CD14-positive monocyte (primary cell): ENCODE data around the gene ITIH1. TPM values are rescaled to one million over a fixed set of nuclear protein-coding genes. Genes with fewer than 3 reads are reported as not detected.

Experiments
- DNase-seq, 3 donors: peaks; one replicate each; pipeline ENCODE4 v3.0.0-alpha.2; 2011 to 2022
- H2AFZ ChIP-seq: 2 replicates; pipeline ENCODE4 v1.6.0; 2012; ENCODE audit warnings: mild to moderate bottlenecking, low read depth, low read length, inconsistent platforms; ENCODE audit not compliant: insufficient read depth, poor library complexity, severe bottlenecking
- H3K27ac ChIP-seq, 2 donors: 1 replicate in 1 of 2; 2 replicates in 1 of 2; pipeline ENCODE4 v1.5.1; 2012 to 2013; ENCODE audit warnings: low read length in 2 of 2, control low read depth in 1 of 2, inconsistent platforms in 1 of 2, low read depth in 1 of 2, mild to moderate bottlenecking in 1 of 2
- H3K27me3 ChIP-seq, 2 donors: one replicate each; pipeline versions ENCODE4 v1.6.0 to v1.6.1; 2011 to 2013; ENCODE audit warnings: low read length in 2 of 2; ENCODE audit not compliant: control insufficient read depth in 2 of 2, insufficient read depth in 2 of 2
- H3K36me3 ChIP-seq, 2 donors: replicated peaks in 1 of 2; 1 replicate in 1 of 2; 2 replicates in 1 of 2; pipeline versions ENCODE4 v1.5.1 to v1.6.1; 2012 to 2013; ENCODE audit warnings: low read length in 2 of 2, control low read depth in 1 of 2, inconsistent platforms in 1 of 2, mild to moderate bottlenecking in 1 of 2; ENCODE audit not compliant: insufficient read depth in 2 of 2, control insufficient read depth in 1 of 2
- H3K4me1 ChIP-seq, 2 donors: 1 replicate in 1 of 2; 2 replicates in 1 of 2; pipeline versions ENCODE4 v1.5.1 to v1.6.1; 2012 to 2013; ENCODE audit warnings: low read length in 2 of 2, control low read depth in 1 of 2, inconsistent platforms in 1 of 2, mild to moderate bottlenecking in 1 of 2, moderate library complexity in 1 of 2; ENCODE audit not compliant: insufficient read depth in 2 of 2, control insufficient read depth in 1 of 2
- H3K4me2 ChIP-seq: replicated peaks from 2 replicates; pipeline ENCODE3; 2012; ENCODE audit warnings: low read length, moderate library complexity, mild to moderate bottlenecking; ENCODE audit not compliant: poor library complexity, severe bottlenecking; ENCODE audit errors: extremely low read depth
- H3K4me3 ChIP-seq, 3 experiments: fragments of 200-600 bp in 1 of 3; sonication (generic) in 1 of 3; replicated peaks in 1 of 3; 1 replicate in 2 of 3; 2 replicates in 1 of 3; pipeline ENCODE4 v1.5.1; 2011 to 2013; ENCODE audit warnings: low read length in 3 of 3, mild to moderate bottlenecking in 3 of 3, control low read depth in 2 of 3, low read depth in 2 of 3, inconsistent platforms in 1 of 3, moderate library complexity in 1 of 3
- H3K79me2 ChIP-seq: 2 replicates; pipeline ENCODE4 v1.6.0; 2012; ENCODE audit warnings: mild to moderate bottlenecking, control low read depth, inconsistent platforms, low read length, moderate library complexity; ENCODE audit not compliant: insufficient read depth
- H3K9ac ChIP-seq: 2 replicates; pipeline ENCODE4 v1.6.0; 2017; ENCODE audit warnings: low read length, mild to moderate bottlenecking; ENCODE audit not compliant: insufficient read depth, poor library complexity, severe bottlenecking
- H3K9me3 ChIP-seq, 2 donors: replicated peaks in 1 of 2; 1 replicate in 1 of 2; 2 replicates in 1 of 2; pipeline versions ENCODE4 v1.5.1 to v1.6.1; 2012 to 2013; ENCODE audit warnings: low read length in 2 of 2, control low read depth in 1 of 2; ENCODE audit not compliant: control insufficient read depth in 1 of 2, insufficient read depth in 1 of 2
- H4K20me1 ChIP-seq: 2 replicates; pipeline ENCODE4 v1.6.0; 2012; ENCODE audit warnings: mild to moderate bottlenecking, low read length, control low read depth, moderate library complexity; ENCODE audit not compliant: insufficient read depth
- H3K27ac Mint-ChIP-seq, 7 donors: one replicate each; pipeline ENCODE4 v1.8.0; 2020; ENCODE audit warnings: mild to moderate bottlenecking in 7 of 7, mixed read lengths in 7 of 7, moderate library complexity in 6 of 7, inconsistent platforms in 2 of 7
- H3K27me3 Mint-ChIP-seq, 3 donors: one replicate each; pipeline ENCODE4 v1.8.0; 2021 to 2022; ENCODE audit warnings: low read depth in 3 of 3, mild to moderate bottlenecking in 3 of 3, mixed read lengths in 3 of 3, moderate library complexity in 3 of 3, inconsistent platforms in 1 of 3
- H3K36me3 Mint-ChIP-seq, 2 donors: one replicate each; pipeline ENCODE4 v1.8.0; 2020; ENCODE audit warnings: mixed read lengths in 2 of 2, inconsistent platforms in 1 of 2, mild to moderate bottlenecking in 1 of 2
- H3K4me1 Mint-ChIP-seq: one replicate; pipeline ENCODE4 v1.8.0; 2020; ENCODE audit warnings: mild to moderate bottlenecking, mixed read lengths
- H3K4me3 Mint-ChIP-seq, 2 donors: one replicate each; pipeline ENCODE4 v1.8.0; 2020; ENCODE audit warnings: mild to moderate bottlenecking in 2 of 2, mixed read lengths in 2 of 2, moderate library complexity in 1 of 2
- H3K9me3 Mint-ChIP-seq, 7 donors: one replicate each; pipeline ENCODE4 v1.8.0; 2020 to 2022; ENCODE audit warnings: mixed read lengths in 7 of 7, mild to moderate bottlenecking in 6 of 7, moderate library complexity in 6 of 7, inconsistent platforms in 2 of 7
- WGBS: methylation state at CpG from one replicate; pipeline ENCODE4 v1.1.5; 2013; ENCODE audit warnings: missing lambda C conversion rate; ENCODE audit not compliant: insufficient coverage; 5-methylcytosine and 5-hydroxymethylcytosine counted together
- intact Hi-C, 2 donors: fragments of 100-400 bp; cut with micrococcal nuclease; formaldehyde crosslinking; loops; one replicate each; pipeline versions ENCODE4 v1.15.0 to v1.15.1; 2023
- polyA plus RNA-seq, 3 donors: library from polyadenylated mRNA; depleted of rRNA in 1 of 3; unstranded in 2 of 3; stranded (reverse) in 1 of 3; fragments of 300-500 nt in 2 of 3; fragments of >200 nt in 1 of 3; fragmentation: Illumina TruSeq in 2 of 3; gene quantifications; 1 replicate in 2 of 3; 2 replicates in 1 of 3; pipeline ENCODE4 v1.2.3, GENCODE V29; 2012 to 2021
- TF ChIP-seq, protein P1 (sequence below): fragments of 200-600 bp; IDR thresholded peaks from one replicate; pipeline ENCODE4 v1.8.0; 2022; ENCODE audit warnings: antibody characterized with exemption, mild to moderate bottlenecking

The ITIH1 gene
- polyA plus RNA-seq, 3 donors, result 0.75 to 4.4 (median 1.3) TPM

DNA sequence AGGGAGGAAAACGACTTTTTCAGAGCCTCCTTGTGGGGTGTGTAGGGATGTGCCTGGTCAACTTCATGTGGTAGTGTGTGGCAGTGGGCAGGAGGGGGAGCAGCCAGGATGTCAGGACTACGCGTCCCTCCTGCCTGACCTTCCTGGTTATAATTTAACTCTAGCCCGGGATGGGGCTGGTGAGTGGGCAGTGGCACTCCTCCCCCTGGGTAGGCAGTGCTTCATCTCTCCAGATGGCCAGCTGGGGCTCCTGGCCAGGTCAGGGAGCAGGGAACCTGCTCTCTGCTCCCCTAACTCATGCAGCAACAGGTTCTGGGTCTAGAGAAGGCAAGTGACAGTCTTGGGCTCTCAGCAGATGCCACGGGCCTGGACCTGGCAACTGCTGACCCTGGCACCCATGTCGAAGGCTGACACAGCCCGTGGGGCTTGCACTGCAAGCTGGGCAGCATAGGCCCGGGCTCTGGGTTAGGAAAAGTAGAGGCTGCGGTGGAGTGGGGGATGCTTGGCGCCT lies 50.5 kb downstream of the ITIH1 start:
- H3K9me3 ChIP-seq, result no peaks in the 10 kb centered on the region
- H3K27me3 ChIP-seq, result no peaks in the 10 kb centered on the region
- no peak overlapping the region for H2AFZ ChIP-seq
- TF ChIP-seq, protein P1, sequence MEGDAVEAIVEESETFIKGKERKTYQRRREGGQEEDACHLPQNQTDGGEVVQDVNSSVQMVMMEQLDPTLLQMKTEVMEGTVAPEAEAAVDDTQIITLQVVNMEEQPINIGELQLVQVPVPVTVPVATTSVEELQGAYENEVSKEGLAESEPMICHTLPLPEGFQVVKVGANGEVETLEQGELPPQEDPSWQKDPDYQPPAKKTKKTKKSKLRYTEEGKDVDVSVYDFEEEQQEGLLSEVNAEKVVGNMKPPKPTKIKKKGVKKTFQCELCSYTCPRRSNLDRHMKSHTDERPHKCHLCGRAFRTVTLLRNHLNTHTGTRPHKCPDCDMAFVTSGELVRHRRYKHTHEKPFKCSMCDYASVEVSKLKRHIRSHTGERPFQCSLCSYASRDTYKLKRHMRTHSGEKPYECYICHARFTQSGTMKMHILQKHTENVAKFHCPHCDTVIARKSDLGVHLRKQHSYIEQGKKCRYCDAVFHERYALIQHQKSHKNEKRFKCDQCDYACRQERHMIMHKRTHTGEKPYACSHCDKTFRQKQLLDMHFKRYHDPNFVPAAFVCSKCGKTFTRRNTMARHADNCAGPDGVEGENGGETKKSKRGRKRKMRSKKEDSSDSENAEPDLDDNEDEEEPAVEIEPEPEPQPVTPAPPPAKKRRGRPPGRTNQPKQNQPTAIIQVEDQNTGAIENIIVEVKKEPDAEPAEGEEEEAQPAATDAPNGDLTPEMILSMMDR, result no peak
- H3K27ac ChIP-seq, result no peak overlapping the region
- no peaks in the 10 kb centered on the region for H3K4me1 ChIP-seq
- H3K36me3 Mint-ChIP-seq, result peaks cover 8 to 21% of the 10 kb centered on the region in 2 donors
- H4K20me1 ChIP-seq, result no peaks in the 10 kb centered on the region
- H3K4me2 ChIP-seq, result no peak overlapping the region
- no peak overlapping the region for H3K4me3 ChIP-seq
- H3K4me3 Mint-ChIP-seq, result no peak overlapping the region
- intact Hi-C loops, result no loop called here
- H3K9me3 Mint-ChIP-seq, result no peaks in the 10 kb centered on the region
- WGBS, result 95% methylated on average over 8 of the region's 10 CpGs
- no peak overlapping the region for H3K27ac Mint-ChIP-seq
- H3K4me1 Mint-ChIP-seq, result peaks cover 8% of the 10 kb centered on the region
- peaks cover 5 to 17% of the 10 kb centered on the region in 2 donors for H3K36me3 ChIP-seq
- H3K79me2 ChIP-seq, result no peaks in the 10 kb centered on the region
- DNase-seq, result no peak
- H3K9ac ChIP-seq, result no peak overlapping the region
- peaks cover 0 to 6% (median 0%) of the 10 kb centered on the region in 3 donors for H3K27me3 Mint-ChIP-seq

DNA sequence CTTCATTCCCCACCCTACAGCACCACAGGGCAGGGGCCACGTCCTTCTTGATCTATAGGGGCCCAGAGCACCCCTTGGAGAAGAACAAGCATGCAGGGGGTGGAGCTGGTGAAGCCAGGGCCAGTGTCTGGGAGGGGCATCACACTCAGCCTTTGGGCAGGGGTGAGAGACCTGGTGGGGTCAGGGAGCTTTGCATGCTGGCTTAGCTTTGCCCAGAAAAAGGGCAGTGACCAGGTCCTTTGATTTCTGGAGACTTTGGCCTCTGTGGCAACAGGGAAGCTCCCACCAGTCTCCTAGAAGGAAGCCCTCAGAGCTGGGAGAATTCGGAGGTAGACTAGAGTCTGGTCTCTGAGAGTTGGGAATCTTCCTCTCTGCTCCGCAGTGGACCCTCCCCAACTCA lies 52.1 kb downstream of the ITIH1 start:
- Histone ChIP-seq H4K20me1 (no peaks in the 10 kb centered on the region), H3K27ac (no peak overlapping the region), H3K4me2 (no peak overlapping the region), H3K79me2 (no peaks in the 10 kb centered on the region), H3K4me3 (no peak overlapping the region), H3K27me3 (no peaks in the 10 kb centered on the region), H3K9ac (no peak overlapping the region), H3K4me1 (no peaks in the 10 kb centered on the region), H3K36me3 (peaks cover 5 to 19% of the 10 kb centered on the region in 2 donors), H2AFZ (no peak overlapping the region), H3K9me3 (no peaks in the 10 kb centered on the region)
- 100% methylated on average over 1 of the region's 3 CpGs for WGBS
- Mint-ChIP-seq H3K4me3 (no peak overlapping the region), H3K36me3 (peaks cover 13 to 18% of the 10 kb centered on the region in 2 donors), H3K4me1 (peaks cover 8% of the 10 kb centered on the region), H3K27ac (no peak overlapping the region), H3K9me3 (no peaks in the 10 kb centered on the region), H3K27me3 (peaks cover 0 to 6% (median 0%) of the 10 kb centered on the region in 3 donors)
- DNase-seq, result no peak
- intact Hi-C loops, result no loop called here
- TF ChIP-seq, protein P1, result no peak
